Transverse colon (tissue), 4 donors: ENCODE measurements around the gene MFAP4.

Source experiments
- EP300 ChIP-seq: sonication (generic); formaldehyde crosslinking; IDR thresholded peaks from one replicate; pipeline ENCODE4 v1.6.1; 2017; ENCODE audit warnings: antibody characterized with exemption, low read depth
- POLR2A ChIP-seq: fragments of 450-650 bp; IDR thresholded peaks from one replicate; pipeline ENCODE4 v1.6.1; 2016; ENCODE audit warnings: antibody characterized with exemption, mild to moderate bottlenecking, moderate library complexity
- POLR2AphosphoS5 ChIP-seq, 3 donors: sonication (generic); formaldehyde crosslinking; IDR thresholded peaks; one replicate each; pipeline ENCODE4 v1.6.1; 2016; ENCODE audit warnings: antibody characterized with exemption in 3 of 3
- TF ChIP-seq, protein P1 (sequence below), 5 experiments: fragments of 200-600 bp in 3 of 5; fragments of 450-650 bp in 2 of 5; sonication (generic) in 3 of 5; IDR thresholded peaks; 1 replicate in 2 of 5; 2 replicates in 3 of 5; pipeline ENCODE4 v1.5.1; 2016 to 2017; ENCODE audit warnings: antibody characterized with exemption in 5 of 5, inconsistent platforms in 3 of 5, mild to moderate bottlenecking in 2 of 5, moderate library complexity in 1 of 5

DNA sequence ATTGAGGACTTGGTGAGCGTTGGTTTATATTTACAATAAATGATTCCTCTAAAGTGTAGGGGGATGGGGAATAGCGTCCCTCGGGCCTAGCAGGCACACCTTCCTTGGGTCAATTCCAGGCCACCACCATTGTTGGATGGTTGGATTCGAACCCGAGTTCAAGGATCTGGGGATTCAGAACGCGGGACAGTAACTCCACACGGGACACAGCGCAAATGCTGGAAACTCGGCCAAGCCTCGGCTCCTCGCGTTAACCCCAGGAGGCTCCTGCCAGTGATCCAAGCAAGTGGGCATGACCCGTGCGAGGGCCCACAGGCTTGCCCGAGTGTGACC is 25.1 kb downstream of the MFAP4 start:
- TF ChIP-seq, protein P1, sequence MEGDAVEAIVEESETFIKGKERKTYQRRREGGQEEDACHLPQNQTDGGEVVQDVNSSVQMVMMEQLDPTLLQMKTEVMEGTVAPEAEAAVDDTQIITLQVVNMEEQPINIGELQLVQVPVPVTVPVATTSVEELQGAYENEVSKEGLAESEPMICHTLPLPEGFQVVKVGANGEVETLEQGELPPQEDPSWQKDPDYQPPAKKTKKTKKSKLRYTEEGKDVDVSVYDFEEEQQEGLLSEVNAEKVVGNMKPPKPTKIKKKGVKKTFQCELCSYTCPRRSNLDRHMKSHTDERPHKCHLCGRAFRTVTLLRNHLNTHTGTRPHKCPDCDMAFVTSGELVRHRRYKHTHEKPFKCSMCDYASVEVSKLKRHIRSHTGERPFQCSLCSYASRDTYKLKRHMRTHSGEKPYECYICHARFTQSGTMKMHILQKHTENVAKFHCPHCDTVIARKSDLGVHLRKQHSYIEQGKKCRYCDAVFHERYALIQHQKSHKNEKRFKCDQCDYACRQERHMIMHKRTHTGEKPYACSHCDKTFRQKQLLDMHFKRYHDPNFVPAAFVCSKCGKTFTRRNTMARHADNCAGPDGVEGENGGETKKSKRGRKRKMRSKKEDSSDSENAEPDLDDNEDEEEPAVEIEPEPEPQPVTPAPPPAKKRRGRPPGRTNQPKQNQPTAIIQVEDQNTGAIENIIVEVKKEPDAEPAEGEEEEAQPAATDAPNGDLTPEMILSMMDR (IDR thresholded peaks at IDR 0.05) = no peak
- TF ChIP-seq POLR2A (no peak), POLR2AphosphoS5 (IDR thresholded peaks at IDR 0.05) (no peak), EP300 (no peak)
